ENCODE measurements around the gene MAGI2.

MAGI2 gene

DNA sequence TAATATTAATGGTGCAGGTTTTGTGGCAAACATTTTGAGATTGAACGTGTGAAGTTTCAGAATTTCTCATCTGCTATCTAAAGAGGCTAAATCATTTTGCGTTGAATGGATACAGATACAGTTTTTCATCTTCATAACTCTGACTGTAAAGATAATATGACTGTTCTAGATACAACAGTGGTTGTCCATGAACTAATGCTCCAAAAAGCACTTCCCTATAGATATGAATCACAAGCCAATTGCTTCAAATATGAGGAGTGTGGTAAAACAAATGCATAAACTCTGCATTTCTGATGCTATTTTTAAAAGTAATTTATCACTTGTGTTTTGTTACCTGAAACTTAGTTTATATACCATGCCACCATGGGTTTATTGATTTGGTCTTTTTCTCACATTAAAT is 750.1 kb downstream of the MAGI2 start:
- DNase-seq: no peak

DNA sequence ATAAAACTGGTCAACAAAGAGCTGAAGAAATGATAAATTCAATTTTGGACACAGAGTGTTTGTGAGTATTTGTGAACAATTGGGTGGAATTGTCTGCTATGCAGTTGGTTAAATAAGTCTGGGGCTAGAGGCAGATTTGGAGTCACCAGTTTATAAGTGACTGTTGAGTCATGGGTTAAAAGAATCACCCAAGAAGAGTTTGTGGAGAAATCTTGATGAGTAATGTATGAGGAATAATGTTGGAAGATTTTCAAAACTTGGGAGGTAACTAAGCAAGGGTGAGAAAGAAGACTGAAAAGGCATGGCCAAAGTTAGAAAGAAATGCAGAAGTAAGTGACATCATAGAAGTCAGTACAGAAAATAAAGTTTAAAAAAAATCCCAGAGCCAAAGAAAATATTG is 750.7 kb downstream of the MAGI2 start:
- DNase-seq: no peak

GRCh38 chr7:78695826-78696225 is 757.6 kb downstream of the MAGI2 start:
- DNase-seq: no peak

- DNase-seq: no peak
These were observed 761.9 kb downstream of the MAGI2 start for GRCh38 chr7:78691584-78691983.

DNA sequence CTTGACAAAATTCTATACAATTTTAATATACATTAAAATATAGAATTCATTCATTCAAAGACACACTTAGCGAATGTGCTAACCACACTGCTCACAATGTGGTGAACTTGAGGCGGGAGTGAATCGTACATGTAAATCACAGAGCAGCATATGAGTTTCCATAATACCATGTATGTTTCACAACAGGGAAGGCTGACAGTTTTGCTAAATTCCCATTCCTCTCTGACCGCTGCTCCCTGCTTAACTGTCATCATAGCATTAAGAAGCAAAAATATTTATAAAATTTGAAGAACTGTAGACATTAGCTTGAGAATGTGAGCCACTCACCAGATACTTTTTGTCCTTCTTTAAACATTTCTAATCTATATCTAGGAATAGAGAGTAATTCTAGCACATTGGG is 763.3 kb downstream of the MAGI2 start:
- no peak for DNase-seq

DNA sequence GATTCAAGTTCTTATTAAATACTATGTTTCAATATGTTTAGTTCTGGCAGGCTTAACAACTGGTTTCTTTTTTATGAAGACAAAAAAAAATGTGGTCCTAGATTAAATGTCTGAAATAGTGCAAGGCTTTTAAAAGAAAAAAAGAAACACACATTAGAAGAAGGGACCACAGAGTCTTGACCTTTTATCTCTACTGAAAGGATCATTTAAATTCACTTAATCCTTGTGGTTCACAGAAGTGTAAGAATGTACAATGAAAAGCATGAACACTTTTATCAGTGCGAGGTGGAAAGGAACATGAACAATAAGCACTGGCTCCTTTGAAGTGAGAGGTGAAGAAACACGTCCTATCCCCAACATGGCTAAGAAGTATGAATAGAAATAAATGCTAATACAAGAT is 765.1 kb downstream of the MAGI2 start:
- DNase-seq: no peak

DNA sequence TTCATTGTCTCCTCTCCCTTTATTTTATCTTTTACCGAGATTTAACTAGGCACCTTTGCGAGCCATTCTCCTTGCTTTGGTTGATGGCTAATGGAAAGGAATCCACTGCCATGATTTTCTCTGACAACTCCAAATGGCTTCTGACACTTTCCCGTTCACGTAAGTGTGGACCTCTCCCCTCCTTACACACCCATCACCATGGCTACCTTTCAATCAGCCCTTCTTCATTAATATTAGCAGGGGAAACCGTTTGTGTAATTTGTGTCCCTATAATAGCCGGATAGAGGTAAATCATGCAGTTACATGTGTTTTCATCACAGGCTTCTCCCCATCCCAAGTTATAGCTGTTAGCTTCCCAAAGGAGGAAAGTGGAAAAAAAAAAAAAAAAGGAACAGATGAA is 767.3 kb downstream of the MAGI2 start:
- DNase-seq: no peak

GRCh38 chr7:78684201-78684600 is 769.3 kb downstream of the MAGI2 start:
- no peak for DNase-seq

- no peak for DNase-seq
These were observed 769.9 kb downstream of the MAGI2 start for GRCh38 chr7:78683566-78683965.

GRCh38 chr7:78679112-78679876 is 774.2 kb downstream of the MAGI2 start:
- DNase-seq: no peak

- DNase-seq: no peak
These were observed 776.1 kb downstream of the MAGI2 start for GRCh38 chr7:78677391-78677790.

- no peak for DNase-seq
These were observed 778.0 kb downstream of the MAGI2 start for GRCh38 chr7:78675511-78675910.

GRCh38 chr7:78673272-78673671 is 780.2 kb downstream of the MAGI2 start:
- no peak for DNase-seq

GRCh38 chr7:78662939-78663338 is 790.5 kb downstream of the MAGI2 start:
- no peak for DNase-seq

GRCh38 chr7:78649976-78650375 is 803.5 kb downstream of the MAGI2 start:
- DNase-seq: no peak

DNA sequence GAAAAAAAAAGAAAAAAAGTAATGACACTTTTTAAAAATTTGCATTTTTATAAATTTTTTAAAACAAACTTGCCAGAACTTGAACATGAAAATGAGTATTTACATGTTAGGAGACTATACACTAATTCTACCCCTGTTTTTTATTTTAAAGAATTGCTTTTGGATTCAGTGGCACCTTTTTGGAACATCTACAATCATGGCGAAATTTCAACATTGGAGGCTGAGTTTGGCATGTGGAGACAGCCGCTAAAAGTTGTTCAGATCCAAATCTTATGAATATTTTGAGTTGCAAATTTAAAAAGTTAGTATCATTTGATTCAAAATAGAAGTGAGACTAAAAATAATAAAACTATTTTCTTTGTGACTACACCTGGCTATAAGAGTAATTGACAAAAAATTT is 804.2 kb downstream of the MAGI2 start:
- no peak for DNase-seq

DNA sequence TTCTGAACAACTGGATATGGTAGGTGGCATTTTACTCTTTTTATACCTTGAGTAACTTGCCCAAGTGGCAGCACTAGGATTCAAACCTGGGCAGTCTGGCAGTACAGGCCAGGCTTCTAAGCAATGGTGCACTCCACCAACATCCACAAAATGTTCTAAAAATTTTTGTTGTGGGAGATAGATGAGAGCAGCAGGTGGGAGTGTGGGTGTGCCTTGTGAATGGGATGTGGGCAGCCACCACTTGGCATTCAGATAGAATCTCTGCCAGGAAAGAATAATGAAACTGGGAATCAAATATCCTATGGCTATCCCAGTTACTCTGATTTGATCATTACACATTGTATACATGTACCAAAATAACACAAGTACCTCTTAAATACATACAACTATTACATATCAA is 810.7 kb downstream of the MAGI2 start:
- no peak for DNase-seq

DNA sequence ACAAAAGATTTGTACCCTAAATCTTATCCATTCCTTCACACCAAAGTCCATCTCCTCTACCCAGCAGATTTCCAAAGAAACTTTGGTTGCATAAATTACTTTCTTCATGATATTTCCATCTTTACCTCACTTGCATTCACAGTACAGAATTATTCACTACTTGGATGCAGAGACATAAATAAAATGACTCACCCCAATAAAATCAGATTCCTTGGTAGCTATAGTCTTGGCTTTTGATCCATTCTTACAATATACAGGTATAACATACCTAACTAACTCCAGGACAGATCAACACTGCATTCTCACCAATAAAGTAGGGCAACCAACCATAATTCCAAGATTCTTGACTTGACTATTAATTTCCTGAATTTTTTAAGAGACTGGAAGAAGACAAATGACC is 815.1 kb downstream of the MAGI2 start:
- no peak for DNase-seq

- no peak for DNase-seq
These were observed 816.7 kb downstream of the MAGI2 start for GRCh38 chr7:78636727-78637126.

- DNase-seq: no peak
These were observed 818.3 kb downstream of the MAGI2 start for GRCh38 chr7:78635026-78635793.

GRCh38 chr7:78634093-78634492 is 819.4 kb downstream of the MAGI2 start:
- DNase-seq: no peak

- DNase-seq: no peak
These were observed 832.5 kb downstream of the MAGI2 start for GRCh38 chr7:78620920-78621319.

DNA sequence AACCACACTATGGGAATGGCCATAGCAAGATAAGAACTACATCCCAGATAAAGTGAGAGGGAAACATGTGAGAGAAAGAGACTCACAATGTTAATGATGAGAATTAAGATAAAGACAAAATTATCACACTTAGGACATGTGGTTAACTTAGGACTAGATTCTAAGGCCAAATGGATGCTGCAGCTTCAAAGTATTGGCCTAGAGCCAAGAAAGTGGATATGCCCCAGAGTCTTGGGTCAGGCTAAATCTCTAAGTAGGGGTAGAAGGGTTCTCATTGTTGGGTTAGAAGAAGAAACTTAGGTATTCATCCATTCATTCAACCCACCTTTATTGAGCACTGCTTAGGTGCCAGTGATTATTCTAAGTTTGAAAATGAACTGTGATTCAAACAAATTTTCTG is 836.9 kb downstream of the MAGI2 start:
- no peak for DNase-seq

- DNase-seq: no peak
These were observed 844.2 kb downstream of the MAGI2 start for GRCh38 chr7:78609281-78609680.

- DNase-seq: no peak
These were observed 846.4 kb downstream of the MAGI2 start for GRCh38 chr7:78607099-78607498.

Measured in COR-L47 (cell line).